GM12878 (cell line): ENCODE data around the gene TAS2R13. TPM values are rescaled to one million over a fixed set of nuclear protein-coding genes. Genes with fewer than 3 reads are reported as not detected.

ENCODE experiments used
- ATAC-seq: fragments of 200-7000 bp; cut with Tn5 transposase; 3 replicates; pipeline ENCODE4 v1.9.1; 2020; ENCODE audit warnings: mild to moderate bottlenecking, moderate library complexity
- BruUV-seq: library from RNA; stranded (reverse); fragments of 400-500 nt; replicated peaks from 2 replicates; lab custom pipeline; 2021; lab: Mats Ljungman, UMichigan
- CTCF ChIA-PET: fragments of 300-600 bp; sonication (Branson Sonifier 250); formaldehyde crosslinking; extraction: SDS; loops from one replicate; lab custom pipeline; 2021; ENCODE audit warnings: inconsistent platforms; lab: Yijun Ruan, JAX
- POLR2A ChIA-PET: fragments of 350-600 bp; formaldehyde crosslinking; extraction: SDS; loops from one replicate; lab custom pipeline; 2021; ENCODE audit warnings: inconsistent platforms; lab: Charles Lee
- RAD21 ChIA-PET: fragments of 300-600 bp; sonication (Branson Sonifier 250); formaldehyde crosslinking; loops from one replicate; lab custom pipeline; 2023; ENCODE audit warnings: antibody characterized with exemption; ENCODE audit not compliant: unreplicated experiment; lab: Charles Lee
- SMC1A ChIA-PET: fragments of 300-600 bp; sonication (Branson Sonifier 250); formaldehyde crosslinking; loops from one replicate; lab custom pipeline; 2023; ENCODE audit not compliant: unreplicated experiment, uncharacterized antibody; lab: Charles Lee
- DNase-seq: peaks from one replicate; pipeline ENCODE4 v3.0.0-alpha.2; 2011; ENCODE audit warnings: low read depth, low spot score
- FAIRE-seq: peaks from 3 replicates; lab custom pipeline; 2011; peaks lifted over from hg19 to GRCh38; lab: Jason Lieb, UNC
- H2AFZ ChIP-seq: 2 replicates; pipeline ENCODE4 v1.6.0; 2011; ENCODE audit warnings: low read depth, low read length, control low read depth; ENCODE audit not compliant: control insufficient read depth
- H3K27ac ChIP-seq: 2 replicates; pipeline ENCODE4 v1.5.1; 2011; ENCODE audit warnings: control low read depth; ENCODE audit not compliant: control insufficient read depth, insufficient read depth
- H3K27me3 ChIP-seq, 2 experiments: replicated peaks in 1 of 2; 2 replicates each; pipeline versions ENCODE4 v1.6.0 to v1.6.1; 2011; ENCODE audit warnings: low read length in 1 of 2; ENCODE audit not compliant: control insufficient read depth in 2 of 2, insufficient read depth in 2 of 2
- H3K36me3 ChIP-seq, 2 experiments: 2 replicates each; pipeline ENCODE4 v1.5.1; 2011; ENCODE audit warnings: low read length in 1 of 2; ENCODE audit not compliant: control insufficient read depth in 2 of 2, insufficient read depth in 2 of 2
- H3K4me1 ChIP-seq: 2 replicates; pipeline ENCODE4 v1.6.1; 2011; ENCODE audit warnings: mild to moderate bottlenecking, low read length, moderate library complexity, mixed read lengths; ENCODE audit not compliant: control insufficient read depth, insufficient read depth
- H3K4me2 ChIP-seq: 2 replicates; pipeline ENCODE4 v1.6.0; 2011; ENCODE audit warnings: control low read depth; ENCODE audit not compliant: control insufficient read depth, insufficient read depth
- H3K4me3 ChIP-seq: fragments of 200-600 bp; sonication (generic); 2 replicates; pipeline ENCODE4 v1.5.1; 2016
- H3K79me2 ChIP-seq: 2 replicates; pipeline ENCODE4 v1.6.0; 2011; ENCODE audit warnings: low read length; ENCODE audit not compliant: control insufficient read depth, insufficient read depth
- H3K9ac ChIP-seq: 2 replicates; pipeline ENCODE4 v1.8.0; 2011; ENCODE audit warnings: low read length, control low read depth, mixed read lengths; ENCODE audit not compliant: control insufficient read depth, insufficient read depth
- H3K9me3 ChIP-seq: replicated peaks from 3 replicates; pipeline ENCODE4 v1.5.1; 2011; ENCODE audit warnings: mild to moderate bottlenecking, low read length; ENCODE audit not compliant: control insufficient read depth, insufficient read depth
- H4K20me1 ChIP-seq: 2 replicates; pipeline ENCODE4 v1.6.0; 2011; ENCODE audit not compliant: control insufficient read depth, insufficient read depth
- CREM ChIP-seq: IDR thresholded peaks from 2 replicates; pipeline ENCODE4 v1.6.1; 2014; ENCODE audit warnings: antibody characterized with exemption, low read depth
- HDAC2 ChIP-seq: fragments of 200-600 bp; sonication (generic); IDR thresholded peaks from 2 replicates; pipeline ENCODE4 v1.6.1; 2017
- RBBP5 ChIP-seq: fragments of 200-600 bp; sonication (generic); conservative IDR thresholded peaks from 2 replicates; pipeline ENCODE4 v1.6.1; 2016
- SMAD5 ChIP-seq: IDR thresholded peaks from 2 replicates; pipeline ENCODE4 v1.6.1; 2016; ENCODE audit warnings: antibody characterized with exemption, low read depth
- TCF12 ChIP-seq: IDR thresholded peaks from 2 replicates; pipeline ENCODE4 v1.6.1; 2011; ENCODE audit warnings: low read depth, mild to moderate bottlenecking, low read length
- ZNF24 ChIP-seq: fragments of 450-650 bp; IDR thresholded peaks from 2 replicates; pipeline ENCODE4 v1.6.1; 2017; ENCODE audit warnings: antibody characterized with exemption, mild to moderate bottlenecking
- ZNF384 ChIP-seq: IDR thresholded peaks from 2 replicates; pipeline ENCODE4 v1.6.1; 2012; ENCODE audit warnings: low read depth, mild to moderate bottlenecking, low read length, improper control_type of control experiment, borderline replicate concordance
- WGBS: methylation state at CpG from one replicate; pipeline ENCODE4 v1.1.6; 2016; ENCODE audit warnings: low lambda C conversion rate; ENCODE audit not compliant: insufficient replicate concordance, insufficient coverage; ENCODE audit errors: missing lambda C conversion rate; 5-methylcytosine and 5-hydroxymethylcytosine counted together
- in situ Hi-C: fragments of 300-500 bp; cut with MboI; formaldehyde crosslinking; loops from 9 replicates; pipeline ENCODE4 v1.14.3; 2018; ENCODE audit warnings: mixed read lengths
- intact Hi-C: fragments of 100-400 bp; cut with micrococcal nuclease; formaldehyde crosslinking; loops from one replicate; pipeline ENCODE4 v1.14.2; 2022; ENCODE audit not compliant: unreplicated experiment
- polyA plus RNA-seq, 11 experiments: library from polyadenylated mRNA; depleted of rRNA in 4 of 11; unstranded in 6 of 11; stranded (reverse) in 5 of 11; fragments of >200 nt; fragmentation: Nextera tagmentation in 4 of 11; fragmentation: Illumina TruSeq in 1 of 11; extraction: Ambion mirVana in 4 of 11; extraction: Trizol in 1 of 11; gene quantifications; 1 replicate in 1 of 11; 2 replicates in 10 of 11; pipeline versions ENCODE4 v1.2.1 to v1.2.3, GENCODE V29; 2011 to 2016; ENCODE audit warnings: inconsistent platforms in 2 of 11, missing spikeins in 2 of 11, low read depth in 1 of 11
- total RNA-seq, 4 experiments: library from RNA; depleted of rRNA in 3 of 4; stranded (reverse); fragments of >200 nt in 3 of 4; fragmentation: Illumina TruSeq in 1 of 4; extraction: Trizol in 1 of 4; gene quantifications; 2 replicates each; pipeline versions ENCODE4 v1.2.1 to v1.2.3, GENCODE V29; 2013 to 2021
- TF ChIP-seq, protein P1 (sequence below): fragments of 450-650 bp; conservative IDR thresholded peaks from 2 replicates; pipeline ENCODE4 v1.6.1; 2017; ENCODE audit warnings: mild to moderate bottlenecking, moderate library complexity
- TF ChIP-seq, protein P2 (sequence below): fragments of 450-650 bp; IDR thresholded peaks from 2 replicates; pipeline ENCODE4 v1.6.1; 2017; ENCODE audit warnings: mild to moderate bottlenecking, moderate library complexity
- TF ChIP-seq, protein P3 (sequence below): fragments of 450-650 bp; IDR thresholded peaks from 2 replicates; pipeline ENCODE4 v1.6.1; 2017; ENCODE audit warnings: mild to moderate bottlenecking, low read depth, inconsistent platforms; ENCODE audit not compliant: poor library complexity, severe bottlenecking
- TF ChIP-seq, protein P4 (sequence below): fragments of 450-650 bp; IDR thresholded peaks from 2 replicates; pipeline ENCODE4 v1.6.1; 2017; ENCODE audit warnings: mild to moderate bottlenecking

TAS2R13 gene
- total and polyA plus RNA-seq, 10 of the 15 experiments (the other 5 are each of a cell fraction or from before 2014, with no cell fraction given), result 0.12 to 2.2 (median 0.65) TPM; not detected in 4

DNA sequence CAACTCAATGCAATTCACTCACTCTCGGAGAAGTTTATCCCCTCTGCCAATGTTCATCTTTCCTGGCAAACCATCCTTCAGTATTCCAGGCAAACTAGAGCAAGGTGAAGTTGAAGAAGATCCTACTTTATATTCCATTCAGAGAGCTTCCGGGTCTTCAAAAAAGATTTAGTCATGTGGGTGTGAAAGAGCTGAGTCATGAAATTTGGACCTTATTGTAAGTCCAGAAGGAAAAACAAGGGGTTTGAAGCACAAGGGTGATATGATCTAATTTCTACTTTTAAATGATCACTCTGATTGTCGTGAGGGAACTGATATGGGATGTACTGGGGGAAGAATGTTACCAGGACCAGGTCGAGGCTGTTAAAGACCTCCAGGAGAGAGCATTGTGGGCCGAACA, 16.9 kb upstream of the TAS2R13 start (continued):
- no peak for TF ChIP-seq CREM
- TF ChIP-seq, all 136 proteins: peak for 0

DNA sequence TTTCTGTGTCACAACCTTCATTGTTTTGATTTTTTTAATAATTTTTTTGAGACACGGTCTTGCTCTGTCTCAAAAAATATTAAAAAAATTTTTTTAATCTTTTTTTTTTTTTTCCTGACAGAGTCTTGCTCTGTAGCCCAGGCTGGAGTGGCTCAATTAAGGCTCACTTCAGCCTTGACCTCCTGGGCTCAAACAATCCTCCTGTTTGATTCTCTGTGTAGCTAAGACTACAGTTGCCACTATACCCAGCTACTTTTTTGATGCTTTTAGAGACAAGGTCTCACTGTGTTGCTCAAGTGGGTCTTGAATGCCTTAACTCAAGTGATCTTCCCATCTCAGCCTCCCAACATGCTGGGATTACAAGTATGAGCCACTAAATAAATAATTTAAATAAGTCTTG, 10.4 kb upstream of the TAS2R13 start:
- no peak overlapping the region for H3K9ac ChIP-seq
- no peaks in the 10 kb centered on the region for H4K20me1 ChIP-seq
- no peaks in the 10 kb centered on the region for H3K4me1 ChIP-seq
- no peak overlapping the region for H3K4me3 ChIP-seq
- ChIA-PET POLR2A (no interaction called here), CTCF (no interaction called here)
- 100% methylated on average over 1 of the region's 1 CpG for WGBS
- no peak overlapping the region for H3K4me2 ChIP-seq
- DNase-seq, result no peak
- no peaks in the 10 kb centered on the region for H3K27me3 ChIP-seq
- intact Hi-C loops, result no loop called here
- TF ChIP-seq ZNF384 (no peak), RBBP5 (no peak), ZNF24 (no peak), HDAC2 (no peak), CREM (no peak), SMAD5 (no peak), TCF12 (no peak)
- TF ChIP-seq, protein P1, sequence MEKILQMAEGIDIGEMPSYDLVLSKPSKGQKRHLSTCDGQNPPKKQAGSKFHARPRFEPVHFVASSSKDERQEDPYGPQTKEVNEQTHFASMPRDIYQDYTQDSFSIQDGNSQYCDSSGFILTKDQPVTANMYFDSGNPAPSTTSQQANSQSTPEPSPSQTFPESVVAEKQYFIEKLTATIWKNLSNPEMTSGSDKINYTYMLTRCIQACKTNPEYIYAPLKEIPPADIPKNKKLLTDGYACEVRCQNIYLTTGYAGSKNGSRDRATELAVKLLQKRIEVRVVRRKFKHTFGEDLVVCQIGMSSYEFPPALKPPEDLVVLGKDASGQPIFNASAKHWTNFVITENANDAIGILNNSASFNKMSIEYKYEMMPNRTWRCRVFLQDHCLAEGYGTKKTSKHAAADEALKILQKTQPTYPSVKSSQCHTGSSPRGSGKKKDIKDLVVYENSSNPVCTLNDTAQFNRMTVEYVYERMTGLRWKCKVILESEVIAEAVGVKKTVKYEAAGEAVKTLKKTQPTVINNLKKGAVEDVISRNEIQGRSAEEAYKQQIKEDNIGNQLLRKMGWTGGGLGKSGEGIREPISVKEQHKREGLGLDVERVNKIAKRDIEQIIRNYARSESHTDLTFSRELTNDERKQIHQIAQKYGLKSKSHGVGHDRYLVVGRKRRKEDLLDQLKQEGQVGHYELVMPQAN, result no peak
- TF ChIP-seq, protein P2, sequence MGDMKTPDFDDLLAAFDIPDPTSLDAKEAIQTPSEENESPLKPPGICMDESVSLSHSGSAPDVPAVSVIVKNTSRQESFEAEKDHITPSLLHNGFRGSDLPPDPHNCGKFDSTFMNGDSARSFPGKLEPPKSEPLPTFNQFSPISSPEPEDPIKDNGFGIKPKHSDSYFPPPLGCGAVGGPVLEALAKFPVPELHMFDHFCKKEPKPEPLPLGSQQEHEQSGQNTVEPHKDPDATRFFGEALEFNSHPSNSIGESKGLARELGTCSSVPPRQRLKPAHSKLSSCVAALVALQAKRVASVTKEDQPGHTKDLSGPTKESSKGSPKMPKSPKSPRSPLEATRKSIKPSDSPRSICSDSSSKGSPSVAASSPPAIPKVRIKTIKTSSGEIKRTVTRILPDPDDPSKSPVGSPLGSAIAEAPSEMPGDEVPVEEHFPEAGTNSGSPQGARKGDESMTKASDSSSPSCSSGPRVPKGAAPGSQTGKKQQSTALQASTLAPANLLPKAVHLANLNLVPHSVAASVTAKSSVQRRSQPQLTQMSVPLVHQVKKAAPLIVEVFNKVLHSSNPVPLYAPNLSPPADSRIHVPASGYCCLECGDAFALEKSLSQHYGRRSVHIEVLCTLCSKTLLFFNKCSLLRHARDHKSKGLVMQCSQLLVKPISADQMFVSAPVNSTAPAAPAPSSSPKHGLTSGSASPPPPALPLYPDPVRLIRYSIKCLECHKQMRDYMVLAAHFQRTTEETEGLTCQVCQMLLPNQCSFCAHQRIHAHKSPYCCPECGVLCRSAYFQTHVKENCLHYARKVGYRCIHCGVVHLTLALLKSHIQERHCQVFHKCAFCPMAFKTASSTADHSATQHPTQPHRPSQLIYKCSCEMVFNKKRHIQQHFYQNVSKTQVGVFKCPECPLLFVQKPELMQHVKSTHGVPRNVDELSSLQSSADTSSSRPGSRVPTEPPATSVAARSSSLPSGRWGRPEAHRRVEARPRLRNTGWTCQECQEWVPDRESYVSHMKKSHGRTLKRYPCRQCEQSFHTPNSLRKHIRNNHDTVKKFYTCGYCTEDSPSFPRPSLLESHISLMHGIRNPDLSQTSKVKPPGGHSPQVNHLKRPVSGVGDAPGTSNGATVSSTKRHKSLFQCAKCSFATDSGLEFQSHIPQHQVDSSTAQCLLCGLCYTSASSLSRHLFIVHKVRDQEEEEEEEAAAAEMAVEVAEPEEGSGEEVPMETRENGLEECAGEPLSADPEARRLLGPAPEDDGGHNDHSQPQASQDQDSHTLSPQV, result no peak
- TF ChIP-seq, protein P3, sequence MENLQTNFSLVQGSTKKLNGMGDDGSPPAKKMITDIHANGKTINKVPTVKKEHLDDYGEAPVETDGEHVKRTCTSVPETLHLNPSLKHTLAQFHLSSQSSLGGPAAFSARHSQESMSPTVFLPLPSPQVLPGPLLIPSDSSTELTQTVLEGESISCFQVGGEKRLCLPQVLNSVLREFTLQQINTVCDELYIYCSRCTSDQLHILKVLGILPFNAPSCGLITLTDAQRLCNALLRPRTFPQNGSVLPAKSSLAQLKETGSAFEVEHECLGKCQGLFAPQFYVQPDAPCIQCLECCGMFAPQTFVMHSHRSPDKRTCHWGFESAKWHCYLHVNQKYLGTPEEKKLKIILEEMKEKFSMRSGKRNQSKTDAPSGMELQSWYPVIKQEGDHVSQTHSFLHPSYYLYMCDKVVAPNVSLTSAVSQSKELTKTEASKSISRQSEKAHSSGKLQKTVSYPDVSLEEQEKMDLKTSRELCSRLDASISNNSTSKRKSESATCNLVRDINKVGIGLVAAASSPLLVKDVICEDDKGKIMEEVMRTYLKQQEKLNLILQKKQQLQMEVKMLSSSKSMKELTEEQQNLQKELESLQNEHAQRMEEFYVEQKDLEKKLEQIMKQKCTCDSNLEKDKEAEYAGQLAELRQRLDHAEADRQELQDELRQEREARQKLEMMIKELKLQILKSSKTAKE, result no peak
- TF ChIP-seq, protein P4, sequence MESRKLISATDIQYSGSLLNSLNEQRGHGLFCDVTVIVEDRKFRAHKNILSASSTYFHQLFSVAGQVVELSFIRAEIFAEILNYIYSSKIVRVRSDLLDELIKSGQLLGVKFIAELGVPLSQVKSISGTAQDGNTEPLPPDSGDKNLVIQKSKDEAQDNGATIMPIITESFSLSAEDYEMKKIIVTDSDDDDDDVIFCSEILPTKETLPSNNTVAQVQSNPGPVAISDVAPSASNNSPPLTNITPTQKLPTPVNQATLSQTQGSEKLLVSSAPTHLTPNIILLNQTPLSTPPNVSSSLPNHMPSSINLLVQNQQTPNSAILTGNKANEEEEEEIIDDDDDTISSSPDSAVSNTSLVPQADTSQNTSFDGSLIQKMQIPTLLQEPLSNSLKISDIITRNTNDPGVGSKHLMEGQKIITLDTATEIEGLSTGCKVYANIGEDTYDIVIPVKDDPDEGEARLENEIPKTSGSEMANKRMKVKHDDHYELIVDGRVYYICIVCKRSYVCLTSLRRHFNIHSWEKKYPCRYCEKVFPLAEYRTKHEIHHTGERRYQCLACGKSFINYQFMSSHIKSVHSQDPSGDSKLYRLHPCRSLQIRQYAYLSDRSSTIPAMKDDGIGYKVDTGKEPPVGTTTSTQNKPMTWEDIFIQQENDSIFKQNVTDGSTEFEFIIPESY, result no peak
- TF ChIP-seq, all 136 proteins: peak for 0
- Histone ChIP-seq H3K27ac (no peak overlapping the region), H2AFZ (no peak overlapping the region), H3K79me2 (no peaks in the 10 kb centered on the region), H3K36me3 (no peaks in the 10 kb centered on the region), H3K9me3 (no peaks in the 10 kb centered on the region)
- in situ Hi-C loops, result no loop called here
- FAIRE-seq (no peak), ATAC-seq (no peak)
- SMC1A ChIA-PET, result no interaction called here
- no TSS peak for BruUV-seq
- RAD21 ChIA-PET, result no interaction called here
